GM21825 (cell line): Measurements from ENCODE around the gene GPR63.

Experiments
- ATAC-seq: cut with Tn5 transposase; IDR thresholded peaks from one replicate; pipeline ENCODE4 v1.9.1; 2021; ENCODE audit warnings: mild to moderate bottlenecking, moderate library complexity; ENCODE audit not compliant: unreplicated experiment

Gene GPR63, protein sequence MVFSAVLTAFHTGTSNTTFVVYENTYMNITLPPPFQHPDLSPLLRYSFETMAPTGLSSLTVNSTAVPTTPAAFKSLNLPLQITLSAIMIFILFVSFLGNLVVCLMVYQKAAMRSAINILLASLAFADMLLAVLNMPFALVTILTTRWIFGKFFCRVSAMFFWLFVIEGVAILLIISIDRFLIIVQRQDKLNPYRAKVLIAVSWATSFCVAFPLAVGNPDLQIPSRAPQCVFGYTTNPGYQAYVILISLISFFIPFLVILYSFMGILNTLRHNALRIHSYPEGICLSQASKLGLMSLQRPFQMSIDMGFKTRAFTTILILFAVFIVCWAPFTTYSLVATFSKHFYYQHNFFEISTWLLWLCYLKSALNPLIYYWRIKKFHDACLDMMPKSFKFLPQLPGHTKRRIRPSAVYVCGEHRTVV

DNA sequence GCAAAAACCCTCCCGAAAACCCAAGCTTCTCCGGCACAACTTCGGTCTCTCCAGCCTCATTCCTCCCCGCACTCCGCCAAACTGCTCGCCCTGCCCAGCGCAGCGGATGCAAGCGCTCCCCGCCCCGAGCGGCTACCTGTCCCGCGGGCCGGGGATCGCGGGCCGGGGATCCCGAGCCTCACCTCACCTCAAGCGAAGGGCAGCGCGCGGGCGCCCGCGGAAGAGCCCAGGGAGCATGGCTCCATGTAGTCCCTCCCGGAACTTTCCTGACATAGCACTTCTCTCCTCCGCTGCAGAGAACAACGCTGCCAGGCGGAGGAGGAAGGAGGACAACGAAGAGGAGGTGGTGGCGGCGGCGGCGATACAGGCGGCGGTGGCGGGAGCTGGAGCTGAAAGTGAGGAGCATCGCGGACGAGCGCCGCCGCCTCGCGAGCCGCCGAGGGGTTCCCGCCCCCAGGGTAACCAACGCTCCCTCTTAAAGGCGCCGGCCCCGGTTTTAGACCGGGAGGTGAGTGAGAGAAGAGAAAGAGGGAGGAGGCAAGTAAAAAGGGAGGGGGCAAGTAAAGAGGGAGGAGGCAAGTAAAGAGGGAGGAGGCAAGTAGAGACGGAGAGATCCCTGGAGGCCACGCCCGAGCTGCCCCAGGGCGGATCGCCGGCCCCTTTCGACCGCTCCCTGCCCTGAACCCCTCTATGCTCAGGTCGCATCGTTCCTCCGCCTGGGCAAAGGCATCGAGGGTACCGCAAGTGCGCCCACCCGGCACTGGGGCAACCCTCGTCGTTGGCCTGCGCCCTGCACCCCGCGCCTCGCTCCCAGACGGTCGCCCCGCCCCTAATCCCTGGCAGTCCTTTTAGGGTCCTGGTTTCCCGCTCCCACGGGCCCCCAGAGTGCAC, at the start of gene GPR63:
Gene GPR63, minus strand, starts transcription at position 397 of the 891 bp plus-strand sequence. CDS start 37,746 bp downstream, outside the sequence.
- peak; percentile 92 for ATAC-seq

DNA sequence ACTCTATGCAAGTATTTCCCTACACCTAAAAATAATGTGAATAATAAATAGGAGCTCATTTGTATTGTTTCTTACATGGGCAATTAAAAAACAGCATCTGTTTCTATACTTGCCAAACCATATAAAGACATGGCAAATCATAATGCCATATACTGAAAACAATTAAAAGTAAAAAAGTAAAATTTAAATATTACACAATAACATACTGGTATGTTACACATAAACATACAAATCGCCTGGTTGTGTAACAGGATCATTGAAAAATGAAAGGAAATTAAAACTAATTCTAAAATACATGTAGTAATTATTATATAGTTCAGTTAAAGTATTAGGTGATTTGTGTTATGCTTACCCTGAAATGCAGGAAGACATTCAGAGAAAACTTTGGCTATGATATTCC, 49.2 kb upstream of the GPR63 start:
- no peak for ATAC-seq

DNA sequence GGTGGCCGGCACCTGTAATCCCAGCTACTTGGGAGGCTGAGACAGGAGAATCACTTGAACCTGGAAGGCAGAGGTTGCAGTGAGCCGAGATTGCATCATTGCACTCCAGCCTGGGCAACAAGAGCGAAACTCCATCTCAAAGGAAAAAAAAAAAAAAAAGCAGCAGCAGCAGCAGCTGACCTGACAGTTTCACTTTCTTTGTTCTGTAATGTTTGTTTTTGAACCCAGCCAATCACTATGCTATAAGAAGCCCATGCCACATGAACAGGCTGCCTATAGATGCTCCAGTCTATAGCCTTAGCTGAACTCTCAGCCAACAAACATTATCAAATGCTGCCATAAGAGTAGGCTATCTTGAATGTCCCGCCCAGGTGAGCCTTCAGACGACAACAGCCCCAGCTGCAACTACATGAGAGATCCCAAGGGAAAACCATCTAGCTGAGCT, 47.9 kb upstream of the GPR63 start:
- ATAC-seq: peak; percentile 93

DNA sequence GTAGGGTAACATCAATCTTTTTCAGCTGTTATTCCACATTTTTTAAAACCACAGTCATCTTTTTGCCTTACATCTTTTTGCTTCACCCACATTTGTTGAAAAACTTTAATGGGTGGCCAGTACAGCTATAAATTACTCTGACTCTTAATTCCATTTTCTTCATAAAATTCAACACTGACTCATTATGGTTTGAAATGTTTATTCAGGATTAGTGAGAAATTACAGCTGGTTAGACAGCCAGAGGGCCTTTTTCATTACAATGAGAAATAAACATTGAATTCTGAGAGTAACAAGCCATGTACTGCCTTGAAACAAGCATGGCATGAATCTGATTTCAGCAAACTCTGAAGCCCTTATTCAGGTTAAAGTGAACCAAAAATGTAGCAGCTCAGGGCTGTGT, 40.9 kb upstream of the GPR63 start:
- no peak for ATAC-seq

DNA sequence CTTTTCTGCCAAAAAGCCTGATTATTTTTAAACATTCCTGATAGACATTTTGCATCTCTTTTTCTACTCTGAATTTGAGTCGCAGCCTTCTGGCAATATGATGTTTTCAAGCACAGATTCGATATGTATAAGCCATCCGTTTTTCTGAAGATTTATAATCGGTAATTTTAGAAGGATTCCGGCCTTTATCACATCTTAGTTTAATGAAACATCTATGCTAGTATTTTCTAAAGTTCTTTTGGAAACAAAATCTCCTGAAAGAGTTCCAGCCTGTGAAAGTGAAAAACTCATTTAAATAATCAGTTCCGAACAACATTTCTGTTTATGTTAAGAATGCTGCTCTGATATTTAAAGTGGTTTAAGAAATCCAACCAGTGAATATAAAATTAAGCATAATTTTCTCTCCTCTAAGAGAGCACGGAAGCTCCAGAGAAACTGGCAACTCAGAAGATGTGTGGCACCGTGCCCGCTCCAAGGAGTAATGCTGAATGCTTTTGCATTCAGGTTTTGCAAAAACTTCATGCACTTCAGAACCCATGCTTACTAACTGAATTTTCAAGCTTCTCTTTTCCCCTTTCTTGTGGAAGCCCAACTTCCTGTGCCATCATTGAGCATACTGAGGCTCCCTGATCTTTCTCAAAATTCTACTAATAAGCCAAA, 39.7 kb upstream of the GPR63 start:
- no peak for ATAC-seq

DNA sequence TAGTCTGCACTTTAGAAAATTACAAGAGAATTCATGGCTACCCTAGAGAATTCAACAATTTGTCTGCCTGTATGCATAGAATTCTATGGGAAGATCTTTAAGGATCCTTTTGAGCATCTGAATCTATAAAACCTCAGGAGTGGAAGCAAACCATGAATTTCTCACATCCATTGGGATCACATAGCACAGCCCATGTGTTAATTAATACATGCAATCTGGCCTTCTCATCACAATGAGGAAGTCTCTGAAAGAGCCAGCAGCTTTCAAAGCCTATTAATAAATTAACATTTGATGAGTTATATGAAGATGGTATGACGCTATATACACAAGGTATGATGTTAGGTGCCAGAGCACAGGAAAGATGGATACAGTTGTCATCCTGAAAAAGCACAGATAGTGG, 35.7 kb upstream of the GPR63 start:
- no peak for ATAC-seq

DNA sequence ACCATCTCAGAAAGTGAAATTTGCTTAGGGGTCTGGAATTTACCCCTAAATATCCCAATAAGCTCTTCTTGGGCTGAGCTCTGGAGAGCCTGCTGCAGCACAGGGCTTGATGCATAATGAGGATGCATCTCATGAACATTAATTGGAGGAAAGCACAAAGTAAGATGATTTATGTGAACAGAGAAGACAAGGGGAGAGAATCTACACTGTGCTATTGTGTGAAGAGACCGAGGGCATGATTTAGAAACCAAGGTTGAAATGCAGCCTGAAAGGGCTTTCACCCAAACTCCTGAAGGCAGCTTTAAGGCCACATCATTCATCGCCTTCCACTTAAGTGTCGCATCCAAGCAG, 27.8 kb upstream of the GPR63 start:
- no peak for ATAC-seq

DNA sequence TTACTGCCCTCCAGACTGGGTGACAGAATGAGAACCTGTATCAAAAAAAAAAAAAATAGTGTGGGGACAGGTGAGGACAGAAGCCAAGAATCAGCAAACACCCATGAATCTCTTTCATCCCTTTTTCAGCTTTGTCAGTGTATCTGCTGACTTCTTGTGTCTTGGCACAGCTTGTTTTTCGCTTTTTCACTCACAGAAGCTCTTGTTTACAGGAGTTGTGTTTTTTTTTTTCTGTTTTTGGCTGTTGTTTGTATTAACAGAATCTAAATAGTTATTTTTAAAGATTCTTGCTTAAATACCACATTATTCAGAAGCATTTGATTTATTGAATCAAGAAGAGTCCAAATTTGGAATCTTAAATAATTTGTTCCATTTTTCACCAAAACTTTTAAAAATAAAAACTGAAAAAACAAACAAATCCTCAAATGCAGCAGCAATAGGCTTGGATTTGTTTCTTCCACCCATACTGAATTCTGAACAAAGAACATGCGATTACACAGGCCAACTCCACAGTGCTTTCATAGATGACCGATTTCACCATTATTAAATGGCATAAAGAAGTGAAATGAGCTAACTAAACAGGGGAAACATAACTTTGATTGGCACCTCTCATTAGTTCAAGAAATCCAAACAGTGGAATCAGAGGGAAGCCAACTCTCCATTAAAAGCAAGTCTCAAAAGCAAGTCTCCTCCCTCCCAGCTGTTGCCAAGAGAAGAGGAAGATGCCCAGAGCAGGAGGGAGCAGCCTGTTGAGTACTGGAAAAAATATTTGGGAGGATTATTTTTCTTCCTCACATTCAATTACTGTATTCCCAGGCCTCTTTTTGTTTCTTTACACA, 27.2 kb upstream of the GPR63 start:
- ATAC-seq: no peak

DNA sequence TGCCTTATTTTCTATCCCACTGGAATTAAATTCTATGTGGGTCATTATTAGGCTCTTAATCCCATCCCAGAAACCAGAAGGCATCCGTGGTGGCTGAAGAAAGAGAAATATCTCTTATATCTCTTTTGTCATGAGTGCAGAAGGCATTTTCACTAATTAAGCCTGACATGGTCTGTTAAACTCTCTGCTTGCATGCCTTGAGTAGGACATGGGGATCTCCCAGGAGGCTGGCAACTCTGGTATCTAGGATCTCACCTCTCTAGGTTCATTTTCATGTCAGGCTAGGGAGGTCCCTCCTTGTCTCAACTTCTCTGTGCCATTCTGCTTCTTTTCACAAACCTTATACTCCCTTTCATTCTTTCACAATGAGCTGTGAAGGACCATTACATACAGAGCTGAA, 25.3 kb upstream of the GPR63 start:
- no peak for ATAC-seq

DNA sequence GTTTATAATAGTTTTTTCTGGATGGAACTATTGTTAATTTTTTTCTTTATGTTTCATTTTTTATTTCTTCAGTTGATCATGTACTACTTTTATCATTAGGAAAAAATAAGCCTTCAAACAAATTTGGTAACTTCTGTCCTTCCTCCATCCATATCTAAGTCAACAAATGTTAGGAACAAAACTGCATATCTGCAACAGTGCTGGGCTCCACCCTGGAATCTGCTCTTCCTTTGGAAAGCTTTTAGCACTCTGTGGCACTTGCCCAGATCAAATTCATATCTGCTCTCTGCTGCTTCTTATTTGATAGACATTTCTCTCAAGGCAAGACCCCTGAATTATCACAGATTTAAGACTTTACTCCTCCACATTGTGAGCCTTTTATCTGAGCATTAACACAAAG, 24.3 kb upstream of the GPR63 start:
- ATAC-seq: no peak

DNA sequence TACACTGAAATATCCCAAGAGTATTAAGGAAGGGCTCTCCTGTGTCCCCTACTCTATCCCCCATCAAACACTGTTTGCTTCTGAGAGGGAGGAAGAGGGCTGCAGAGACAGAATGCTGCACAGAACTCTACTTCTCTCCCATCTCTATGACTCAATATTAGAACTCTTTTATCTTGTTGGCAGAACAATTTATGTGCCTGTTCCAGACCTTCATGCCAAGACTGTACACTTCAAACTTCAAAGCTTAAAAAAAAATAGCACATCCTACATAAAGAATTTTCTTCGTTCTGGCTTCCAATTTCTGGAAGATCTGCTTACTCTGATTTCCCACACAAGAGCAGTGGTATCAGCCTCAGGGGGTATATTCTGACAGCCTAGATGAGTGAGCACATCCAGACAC, 19.6 kb upstream of the GPR63 start:
- no peak for ATAC-seq

DNA sequence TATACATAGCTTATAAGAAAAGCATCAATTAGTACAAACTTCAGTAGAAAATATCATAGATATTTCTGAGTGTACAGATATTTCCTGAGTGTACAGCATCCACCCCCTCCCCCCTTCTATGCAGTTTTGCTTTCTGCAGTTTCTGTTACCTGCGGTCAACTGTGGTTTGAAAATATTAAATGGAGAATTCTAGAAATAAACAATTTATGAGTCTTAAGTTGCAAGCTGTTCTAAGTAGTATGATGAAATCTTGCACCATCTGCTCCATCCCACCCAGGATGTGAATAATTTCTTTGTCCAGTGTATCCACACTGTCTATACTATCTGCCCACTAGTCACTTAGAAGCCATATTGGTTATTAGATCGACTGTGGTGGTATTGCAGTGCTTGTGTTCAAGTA, 15.8 kb upstream of the GPR63 start:
- ATAC-seq: no peak

DNA sequence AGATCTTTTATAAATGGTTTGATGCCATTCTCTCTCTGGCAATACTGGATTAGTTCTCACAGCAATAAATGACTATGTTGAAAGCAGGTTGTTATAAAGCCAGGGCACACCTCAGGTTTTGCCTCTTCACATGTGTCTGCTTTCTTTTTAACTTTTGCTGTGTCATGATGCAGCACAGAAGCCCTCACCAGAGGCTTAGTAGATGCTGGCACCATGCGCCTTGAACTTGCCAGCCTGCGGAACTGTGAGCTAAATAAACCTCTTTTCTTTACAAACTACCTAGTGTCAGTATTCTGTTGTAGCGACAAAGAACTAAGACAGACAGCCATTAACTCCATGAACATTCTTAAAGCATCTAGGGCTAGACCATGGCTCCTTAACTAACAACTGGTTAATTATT, 15.3 kb upstream of the GPR63 start:
- ATAC-seq: no peak

DNA sequence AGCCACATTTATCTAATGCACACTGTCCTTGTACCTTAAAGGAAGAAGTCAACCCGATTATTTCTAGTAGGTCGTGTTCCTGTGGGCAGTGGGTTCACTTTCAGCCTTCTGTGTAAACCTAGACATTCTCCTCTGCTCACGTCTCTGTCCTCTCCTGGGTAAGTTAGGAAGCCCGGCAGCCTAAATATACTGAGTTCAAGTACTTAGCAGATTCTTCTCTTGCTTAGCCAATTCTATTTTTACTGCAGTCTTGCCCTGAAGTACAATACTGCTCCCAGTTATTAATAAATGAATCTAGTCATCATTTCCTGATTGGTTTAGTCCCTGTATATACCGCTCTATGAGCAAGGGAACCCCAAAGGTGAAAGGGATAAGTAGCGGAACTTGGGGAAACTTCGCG, 14.6 kb upstream of the GPR63 start:
- no peak for ATAC-seq

DNA sequence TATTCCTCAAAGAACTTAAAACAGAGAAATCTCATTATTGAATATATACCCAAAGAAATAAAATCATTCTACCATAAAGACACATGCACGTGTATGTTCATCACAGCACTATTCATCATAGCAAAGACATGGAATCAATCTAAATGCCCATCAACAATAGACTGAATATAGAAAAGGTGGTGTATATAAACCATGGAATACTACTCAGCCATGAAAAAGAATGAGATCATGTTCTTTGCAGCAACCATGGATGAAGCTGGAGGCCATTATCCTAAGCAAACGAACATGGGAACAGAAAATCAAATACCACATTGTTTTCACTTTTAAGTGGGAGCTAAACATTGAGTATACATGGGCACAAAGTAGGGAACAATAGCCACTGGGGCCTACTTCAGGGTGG, 12.3 kb upstream of the GPR63 start:
- ATAC-seq: no peak

DNA sequence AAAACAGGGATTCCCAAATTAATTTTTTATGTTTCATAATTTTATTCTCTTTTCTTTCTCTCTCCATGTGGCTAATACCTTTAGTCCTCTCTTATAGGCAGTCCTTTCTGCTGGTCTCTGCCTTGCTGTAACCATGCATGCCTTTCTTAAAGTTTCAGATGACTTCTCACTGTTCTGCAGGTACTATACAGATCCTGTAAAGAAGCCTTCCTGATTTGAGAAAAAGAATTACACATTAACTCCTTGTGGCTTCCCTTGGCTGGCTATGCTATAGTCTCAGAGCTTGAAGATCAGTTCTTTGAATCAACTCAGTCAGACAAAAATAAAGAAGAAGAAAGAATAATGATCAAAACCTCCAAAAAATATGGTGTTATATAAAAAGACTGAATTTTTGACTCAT, 7.3 kb upstream of the GPR63 start:
- peak; percentile 75 for ATAC-seq

DNA sequence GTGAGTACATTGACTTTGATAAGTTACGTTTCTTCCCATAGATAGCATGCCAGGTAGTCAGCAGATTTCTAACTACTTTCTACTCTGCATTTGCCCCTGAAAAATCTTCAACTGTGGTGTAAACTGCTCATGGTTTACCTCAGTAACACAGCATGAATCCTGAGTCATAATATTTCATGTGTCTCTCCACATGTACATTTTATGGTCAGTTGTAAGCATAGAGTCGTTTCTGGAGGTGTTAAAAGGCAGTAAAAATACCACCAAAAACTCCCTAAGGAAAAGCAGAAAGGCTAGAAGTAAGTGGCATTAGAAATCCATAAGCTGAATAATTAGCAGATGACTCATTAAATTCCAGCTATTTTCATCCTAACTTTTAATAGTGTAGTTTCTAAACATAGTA, 4.1 kb upstream of the GPR63 start:
- no peak for ATAC-seq

DNA sequence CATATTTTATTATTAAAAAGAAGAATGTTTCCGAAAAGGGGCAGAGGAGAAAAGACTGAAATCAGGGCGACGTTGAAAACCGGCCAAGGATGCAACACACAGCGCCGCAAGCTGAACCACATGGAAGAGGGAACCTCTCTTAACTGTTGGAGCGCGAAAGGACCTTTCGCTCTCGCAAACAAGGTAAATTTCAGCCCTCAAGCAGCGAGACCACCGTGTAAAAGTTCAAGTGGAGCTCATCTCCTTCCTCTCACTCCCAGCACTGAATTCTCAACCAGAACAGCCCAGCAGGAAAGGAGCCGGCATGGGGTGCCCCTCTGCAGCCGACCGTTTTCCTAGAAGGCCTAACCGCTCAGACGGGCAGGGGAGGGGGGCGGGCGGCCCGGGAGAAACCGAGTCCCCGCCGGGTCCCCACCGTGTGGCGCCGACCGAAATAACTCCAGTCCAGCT, 621 bp downstream of the GPR63 start:
- peak; percentile 16 for ATAC-seq

DNA sequence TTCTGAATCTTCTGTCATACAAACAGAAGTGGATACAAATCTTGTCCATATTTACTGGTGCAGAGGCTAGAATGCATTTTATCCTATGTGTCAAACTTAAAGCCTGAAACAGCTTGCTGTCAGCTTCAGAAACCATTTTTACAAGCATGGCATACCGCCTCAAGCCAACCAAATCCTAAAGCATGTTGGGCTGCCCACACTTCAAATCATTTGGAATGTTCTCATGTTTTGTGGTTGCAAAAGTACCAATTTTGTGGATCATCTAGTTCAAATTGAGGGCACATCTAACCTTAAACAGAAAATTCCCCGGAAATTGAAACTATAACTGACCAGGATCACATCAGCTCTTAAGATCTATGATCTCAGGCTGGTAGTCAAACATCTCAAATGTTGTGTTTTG, 3.2 kb downstream of the GPR63 start:
- ATAC-seq: no peak

DNA sequence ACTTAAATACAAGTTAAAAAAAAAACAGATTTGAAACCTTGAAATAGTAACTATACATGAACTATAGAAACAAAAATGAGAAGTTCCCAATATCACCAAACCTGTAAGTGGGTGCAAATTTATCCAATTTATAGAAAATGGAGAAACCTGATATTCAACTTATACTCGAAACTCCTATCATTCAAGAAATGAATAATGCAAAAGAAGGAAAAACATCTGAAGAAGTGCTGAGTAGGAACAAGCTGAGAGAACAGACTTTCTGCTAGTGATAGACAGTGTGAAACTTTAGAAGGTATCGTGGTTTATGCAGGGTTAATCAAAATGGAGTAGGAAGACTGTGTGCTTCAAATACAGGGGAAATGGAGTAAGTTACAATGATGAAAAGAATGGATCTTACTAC, 4.5 kb downstream of the GPR63 start:
- ATAC-seq: no peak

DNA sequence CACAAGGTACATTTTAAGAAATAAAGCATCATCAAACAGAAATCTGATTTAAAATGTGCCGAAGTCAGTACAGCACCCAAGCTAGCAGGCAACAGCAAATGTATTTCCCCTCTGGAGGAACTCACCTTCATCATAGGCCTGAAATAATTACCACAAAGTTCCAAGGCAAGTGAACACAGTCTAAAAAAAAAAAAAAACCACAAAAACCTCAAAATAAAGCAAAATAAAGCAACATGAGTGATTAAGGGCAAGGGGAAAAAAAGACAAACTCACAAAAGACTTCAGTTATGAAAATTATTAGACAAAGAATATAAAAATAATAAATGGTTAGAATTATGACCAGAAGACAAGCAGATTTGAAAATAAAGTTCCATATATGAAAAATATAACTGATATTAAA, 10.4 kb downstream of the GPR63 start:
- no peak for ATAC-seq
